B cell (primary cell): Measurements from ENCODE around the gene ALG6. TPM values are rescaled to one million over a fixed set of nuclear protein-coding genes. Genes with fewer than 3 reads are reported as not detected.

ENCODE experiments used
- ATAC-seq: fragments of 200-7000 bp; cut with Tn5 transposase; one replicate; pipeline ENCODE4 v1.10.0; 2021; ENCODE audit warnings: low read depth, mild to moderate bottlenecking, moderate number of reproducible peaks, moderate library complexity
- CTCF ChIA-PET: fragments of 350-600 bp; sonication (Branson Sonifier 250); formaldehyde crosslinking; loops from one replicate; lab custom pipeline; 2021; ENCODE audit warnings: antibody characterized with exemption, inconsistent platforms; lab: Charles Lee
- POLR2A ChIA-PET: fragments of 350-600 bp; sonication (Branson Sonifier 250); formaldehyde crosslinking; loops from one replicate; lab custom pipeline; 2021; ENCODE audit warnings: antibody characterized with exemption; lab: Charles Lee
- DNase-seq: peaks from one replicate; pipeline ENCODE4 v3.0.0; 2013
- H2AFZ ChIP-seq: 2 replicates; pipeline ENCODE4 v1.6.1; 2012; ENCODE audit warnings: mild to moderate bottlenecking, low read depth, low read length; ENCODE audit not compliant: insufficient read depth, poor library complexity, severe bottlenecking
- H3K27ac ChIP-seq, 2 donors: 1 replicate in 1 of 2; 2 replicates in 1 of 2; pipeline ENCODE4 v1.5.1; 2012 to 2013; ENCODE audit warnings: low read length in 2 of 2, mild to moderate bottlenecking in 2 of 2, moderate library complexity in 1 of 2
- H3K27me3 ChIP-seq, 4 experiments: fragments of 200-600 bp in 1 of 4; sonication (generic) in 1 of 4; replicated peaks in 1 of 4; 1 replicate in 2 of 4; 2 replicates in 2 of 4; pipeline versions ENCODE4 v1.6.1 to v1.7.0; 2013 to 2016; ENCODE audit warnings: low read length in 3 of 4, mild to moderate bottlenecking in 2 of 4, mixed read lengths in 1 of 4, moderate library complexity in 1 of 4; ENCODE audit not compliant: insufficient read depth in 4 of 4, control insufficient read depth in 3 of 4; ENCODE audit errors: control extremely low read depth in 1 of 4
- H3K36me3 ChIP-seq, 2 experiments: replicated peaks in 1 of 2; 1 replicate in 1 of 2; 2 replicates in 1 of 2; pipeline versions ENCODE4 v1.6.1 to v1.7.1; 2013; ENCODE audit warnings: low read length in 1 of 2; ENCODE audit not compliant: insufficient read depth in 2 of 2, control insufficient read depth in 1 of 2; ENCODE audit errors: control extremely low read depth in 1 of 2, extremely low read depth in 1 of 2
- H3K4me1 ChIP-seq, 2 donors: fragments of 200-600 bp in 1 of 2; sonication (generic) in 1 of 2; 1 replicate in 1 of 2; 2 replicates in 1 of 2; pipeline versions ENCODE4 v1.5.1 to v1.6.1; 2013 to 2017; ENCODE audit warnings: low read length in 2 of 2; ENCODE audit not compliant: control insufficient read depth in 2 of 2, insufficient read depth in 2 of 2
- H3K4me2 ChIP-seq: replicated peaks from 2 replicates; pipeline ENCODE3; 2012; ENCODE audit warnings: mild to moderate bottlenecking, low read depth, low read length; ENCODE audit not compliant: poor library complexity, severe bottlenecking
- H3K4me3 ChIP-seq, 5 experiments: fragments of 200-600 bp in 1 of 5; sonication (generic) in 1 of 5; 1 replicate in 3 of 5; 2 replicates in 2 of 5; pipeline versions ENCODE4 v1.5.1 to v1.7.0; 2011 to 2016; ENCODE audit warnings: low read length in 4 of 5, mild to moderate bottlenecking in 4 of 5, low read depth in 2 of 5, control low read depth in 1 of 5, moderate library complexity in 1 of 5; ENCODE audit not compliant: insufficient read depth in 1 of 5; ENCODE audit errors: control extremely low read depth in 1 of 5, extremely low read depth in 1 of 5
- H3K79me2 ChIP-seq: fragments of 200-600 bp; sonication (generic); one replicate; pipeline ENCODE4 v1.6.0; 2016; ENCODE audit warnings: low read length; ENCODE audit not compliant: control insufficient read depth, insufficient read depth
- H3K9ac ChIP-seq: fragments of 200-600 bp; sonication (generic); 2 replicates; pipeline ENCODE4 v1.6.1; 2017; ENCODE audit warnings: mild to moderate bottlenecking, low read length, moderate library complexity
- H3K9me3 ChIP-seq, 3 donors: one replicate each; pipeline versions ENCODE4 v1.6.1 to v1.7.1; 2013; ENCODE audit warnings: low read length in 2 of 3; ENCODE audit not compliant: control insufficient read depth in 2 of 3, insufficient read depth in 1 of 3; ENCODE audit errors: control extremely low read depth in 1 of 3
- H4K20me1 ChIP-seq: 2 replicates; pipeline ENCODE4 v1.6.0; 2012; ENCODE audit warnings: mild to moderate bottlenecking, low read length; ENCODE audit not compliant: insufficient read depth, control insufficient read depth, poor library complexity, severe bottlenecking
- H3K27ac Mint-ChIP-seq: one replicate; pipeline ENCODE4 v1.8.0; 2021; ENCODE audit warnings: mixed read lengths
- H3K27me3 Mint-ChIP-seq: one replicate; pipeline ENCODE4 v1.8.0; 2021; ENCODE audit warnings: mixed read lengths
- H3K4me1 Mint-ChIP-seq: one replicate; pipeline ENCODE4 v1.8.0; 2021; ENCODE audit warnings: mixed read lengths
- H3K4me3 Mint-ChIP-seq: one replicate; pipeline ENCODE4 v1.8.0; 2021; ENCODE audit warnings: mixed read lengths
- H3K9me3 Mint-ChIP-seq: one replicate; pipeline ENCODE4 v1.8.0; 2022; ENCODE audit warnings: mixed read lengths; ENCODE audit not compliant: insufficient read depth
- EZH2 ChIP-seq: IDR thresholded peaks from 2 replicates; pipeline ENCODE4 v1.6.1; 2012; ENCODE audit warnings: borderline replicate concordance, low read depth, mild to moderate bottlenecking, moderate library complexity, low read length; ENCODE audit not compliant: insufficient read depth, poor library complexity, severe bottlenecking
- WGBS: methylation state at CpG from one replicate; pipeline ENCODE4 v1.1.5; 2013; ENCODE audit warnings: missing lambda C conversion rate; ENCODE audit not compliant: insufficient coverage; 5-methylcytosine and 5-hydroxymethylcytosine counted together
- intact Hi-C: fragments of 100-400 bp; cut with micrococcal nuclease; formaldehyde crosslinking; loops from one replicate; pipeline ENCODE4 v1.10.0; 2022
- polyA plus RNA-seq: library from polyadenylated mRNA; depleted of rRNA; stranded (reverse); fragments of >200 nt; gene quantifications from 2 replicates; pipeline ENCODE4 v1.2.3, GENCODE V29; 2012
- total RNA-seq, 2 donors: library from RNA; stranded (reverse); fragments of 120-200 nt in 1 of 2; gene quantifications; 1 replicate in 1 of 2; 2 replicates in 1 of 2; pipeline versions ENCODE4 v1.2.3 to v1.2.4, GENCODE V29; 2013 to 2022
- TF ChIP-seq, protein P1 (sequence below): fragments of 200-600 bp; IDR thresholded peaks from one replicate; pipeline ENCODE4 v1.8.0; 2022; ENCODE audit warnings: antibody characterized with exemption, mild to moderate bottlenecking

Gene ALG6
- total and polyA plus RNA-seq, 2 donors (not counting 1 experiment from before 2014, with no cell fraction given): 9.7 to 31.4 TPM

DNA sequence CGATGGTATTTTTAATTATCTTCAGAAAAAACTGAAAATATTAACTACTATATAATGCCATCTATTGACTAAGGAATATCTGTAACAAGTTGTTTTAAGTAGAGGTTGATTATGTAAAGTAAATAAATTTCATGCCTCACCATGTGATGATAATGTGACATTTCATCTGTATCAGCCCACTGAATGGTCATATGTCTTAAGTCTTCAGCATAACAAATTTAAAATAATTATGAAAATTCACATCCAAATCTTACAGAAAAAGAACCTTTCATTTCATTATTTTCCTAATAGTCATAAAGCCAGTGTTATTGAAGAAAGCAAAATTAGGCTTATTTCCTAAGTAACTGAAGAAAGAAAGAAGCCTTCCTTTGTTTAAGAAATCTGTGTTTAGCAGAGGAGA is 83.0 kb downstream of the ALG6 start:
- Histone ChIP-seq H3K4me2 (no peak overlapping the region), H3K4me1 (no peaks in the 10 kb centered on the region), H3K9ac (no peak overlapping the region), H3K27ac (no peak overlapping the region), H3K9me3 (no peaks in the 10 kb centered on the region), H4K20me1 (no peaks in the 10 kb centered on the region), H3K36me3 (no peaks in the 10 kb centered on the region), H3K79me2 (no peaks in the 10 kb centered on the region), H3K27me3 (no peaks in the 10 kb centered on the region), H2AFZ (no peak overlapping the region), H3K4me3 (no peak overlapping the region)
- CTCF ChIA-PET: interaction anchor here (1.2 to 1.3 kb wide), 2 partner anchors 9 to 14 kb away, joined by 3 read pairs; no protein-coding TSS in a partner anchor
- H3K4me1 Mint-ChIP-seq: peaks cover 7% of the 10 kb centered on the region
- no peak overlapping the region for H3K4me3 Mint-ChIP-seq
- no peaks in the 10 kb centered on the region for H3K9me3 Mint-ChIP-seq
- no CpG with 5 or more reads among the region's 1 CpG for WGBS
- no peak overlapping the region for H3K27ac Mint-ChIP-seq
- ATAC-seq: no peak
- TF ChIP-seq, protein P1, sequence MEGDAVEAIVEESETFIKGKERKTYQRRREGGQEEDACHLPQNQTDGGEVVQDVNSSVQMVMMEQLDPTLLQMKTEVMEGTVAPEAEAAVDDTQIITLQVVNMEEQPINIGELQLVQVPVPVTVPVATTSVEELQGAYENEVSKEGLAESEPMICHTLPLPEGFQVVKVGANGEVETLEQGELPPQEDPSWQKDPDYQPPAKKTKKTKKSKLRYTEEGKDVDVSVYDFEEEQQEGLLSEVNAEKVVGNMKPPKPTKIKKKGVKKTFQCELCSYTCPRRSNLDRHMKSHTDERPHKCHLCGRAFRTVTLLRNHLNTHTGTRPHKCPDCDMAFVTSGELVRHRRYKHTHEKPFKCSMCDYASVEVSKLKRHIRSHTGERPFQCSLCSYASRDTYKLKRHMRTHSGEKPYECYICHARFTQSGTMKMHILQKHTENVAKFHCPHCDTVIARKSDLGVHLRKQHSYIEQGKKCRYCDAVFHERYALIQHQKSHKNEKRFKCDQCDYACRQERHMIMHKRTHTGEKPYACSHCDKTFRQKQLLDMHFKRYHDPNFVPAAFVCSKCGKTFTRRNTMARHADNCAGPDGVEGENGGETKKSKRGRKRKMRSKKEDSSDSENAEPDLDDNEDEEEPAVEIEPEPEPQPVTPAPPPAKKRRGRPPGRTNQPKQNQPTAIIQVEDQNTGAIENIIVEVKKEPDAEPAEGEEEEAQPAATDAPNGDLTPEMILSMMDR: no peak
- no peak for TF ChIP-seq EZH2
- no peak for DNase-seq
- intact Hi-C loops: no loop called here
- no peaks in the 10 kb centered on the region for H3K27me3 Mint-ChIP-seq
- POLR2A ChIA-PET: no interaction called here

DNA sequence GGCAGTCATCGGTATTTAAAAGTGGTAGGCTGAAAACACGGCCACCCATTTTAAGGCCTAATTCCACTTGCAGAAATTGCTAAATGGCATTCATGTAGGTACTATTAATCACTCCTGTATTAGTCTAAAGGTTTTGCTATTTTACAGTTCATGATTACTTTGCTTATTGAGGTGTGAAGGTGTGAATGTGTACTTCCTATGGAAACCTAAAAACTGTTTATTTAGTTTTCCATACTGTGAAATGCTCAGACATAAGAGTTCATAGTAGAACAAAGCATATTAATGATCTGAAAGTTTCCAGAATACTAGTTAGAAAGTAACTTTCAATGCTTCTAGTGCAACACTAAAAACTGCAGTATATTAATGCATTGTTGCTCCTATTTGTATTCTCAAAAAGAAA is 85.8 kb downstream of the ALG6 start:
- no peaks in the 10 kb centered on the region for H3K79me2 ChIP-seq

More for the DNA sequence above, 85.8 kb downstream of the ALG6 start:
- ATAC-seq (no peak), DNase-seq (no peak)
- H3K27ac ChIP-seq: no peak overlapping the region
- intact Hi-C loops: no loop called here
- no peaks in the 10 kb centered on the region for H3K36me3 ChIP-seq
- Mint-ChIP-seq H3K27ac (no peak overlapping the region), H3K4me3 (no peak overlapping the region), H3K27me3 (no peaks in the 10 kb centered on the region), H3K9me3 (no peaks in the 10 kb centered on the region), H3K4me1 (peaks cover 7% of the 10 kb centered on the region)
- no peaks in the 10 kb centered on the region for H3K9me3 ChIP-seq
- no peak overlapping the region for H3K4me2 ChIP-seq
- H4K20me1 ChIP-seq: no peaks in the 10 kb centered on the region
- H3K27me3 ChIP-seq: no peaks in the 10 kb centered on the region
- no peaks in the 10 kb centered on the region for H3K4me1 ChIP-seq
- no peak for TF ChIP-seq EZH2
- TF ChIP-seq, protein P1: no peak
- no peak overlapping the region for H3K9ac ChIP-seq
- no peak overlapping the region for H3K4me3 ChIP-seq
- no CpG with 5 or more reads among the region's 2 CpGs for WGBS
- ChIA-PET POLR2A (no interaction called here), CTCF (no interaction called here)
- no peak overlapping the region for H2AFZ ChIP-seq
